HG03196 (cell line): Measurements from ENCODE around the gene DCXR.

Experiments
- ATAC-seq: cut with Tn5 transposase; IDR thresholded peaks from one replicate; pipeline ENCODE4 v1.9.1; 2021; ENCODE audit not compliant: unreplicated experiment

DCXR gene

DNA sequence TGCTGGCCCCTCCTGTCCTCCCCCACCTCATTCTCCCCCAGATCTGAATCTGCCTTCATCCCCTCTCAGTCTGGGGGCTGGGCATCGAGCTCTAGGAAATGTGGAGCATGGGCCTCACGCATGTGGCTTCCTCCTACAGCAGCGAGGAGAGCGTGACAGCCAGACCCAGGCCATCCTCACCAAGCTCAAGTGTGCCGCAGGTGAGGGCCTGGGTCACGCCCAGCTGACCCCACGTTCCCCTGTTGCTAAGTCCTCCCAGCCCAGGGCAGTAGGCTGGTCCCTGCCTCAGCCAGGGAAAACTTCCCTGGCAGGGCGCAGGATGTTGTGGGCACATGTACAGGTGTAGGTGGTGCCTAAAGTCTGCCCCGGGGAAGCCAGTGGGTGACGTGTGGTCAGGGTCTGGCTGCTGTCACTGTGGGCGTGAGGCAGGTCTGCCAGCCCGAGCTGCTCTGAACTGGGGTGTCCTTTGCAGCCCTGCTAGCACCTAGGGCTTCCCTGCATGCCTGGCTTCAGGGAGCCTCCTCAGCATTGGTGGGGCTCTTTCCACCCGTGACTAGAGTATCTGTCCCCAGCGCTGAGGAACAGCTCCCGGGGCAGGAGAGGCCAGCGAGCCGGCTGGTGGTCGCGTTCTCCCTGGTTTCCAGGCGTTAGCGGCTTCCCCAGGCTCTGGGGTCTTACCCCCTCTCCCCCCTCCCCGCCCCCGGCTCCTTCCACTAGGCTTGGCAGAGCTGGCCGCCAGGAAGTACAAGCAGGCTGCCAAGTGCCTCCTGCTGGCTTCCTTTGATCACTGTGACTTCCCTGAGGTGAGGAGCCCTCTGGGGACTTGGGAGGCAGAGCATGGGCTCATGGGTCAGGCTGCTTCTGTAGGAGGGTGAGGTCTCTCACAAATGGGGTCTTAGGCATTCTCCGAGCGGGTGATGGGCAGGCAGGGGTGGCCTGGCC is 17.8 kb upstream of the DCXR start:
- ATAC-seq, result no peak

DNA sequence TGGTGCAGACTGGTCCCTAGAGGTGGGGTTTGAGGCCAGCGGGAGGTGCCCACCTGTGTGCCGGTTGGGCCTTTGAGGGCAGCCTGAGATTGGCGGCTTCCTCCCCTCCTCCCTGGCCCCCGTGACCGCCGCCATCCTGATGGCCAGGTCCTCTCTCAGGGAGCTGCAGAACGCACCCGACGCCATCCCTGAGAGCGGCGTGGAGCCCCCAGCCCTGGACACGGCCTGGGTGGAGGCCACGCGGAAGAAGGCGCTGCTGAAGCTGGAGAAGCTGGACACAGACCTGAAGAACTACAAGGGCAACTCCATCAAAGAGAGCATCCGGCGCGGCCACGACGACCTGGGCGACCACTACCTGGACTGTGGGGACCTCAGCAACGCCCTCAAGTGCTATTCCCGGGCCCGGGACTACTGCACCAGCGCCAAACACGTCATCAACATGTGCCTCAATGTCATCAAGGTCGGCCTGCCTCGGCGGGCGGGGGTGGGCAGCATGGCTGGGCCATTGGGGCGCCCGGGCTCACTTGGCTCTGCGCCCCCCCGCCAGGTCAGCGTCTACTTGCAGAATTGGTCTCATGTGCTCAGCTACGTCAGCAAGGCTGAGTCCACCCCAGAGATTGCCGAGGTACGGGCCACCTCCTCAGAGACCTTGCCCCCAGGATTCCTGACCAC is 17.0 kb upstream of the DCXR start:
- ATAC-seq, result no peak

DNA sequence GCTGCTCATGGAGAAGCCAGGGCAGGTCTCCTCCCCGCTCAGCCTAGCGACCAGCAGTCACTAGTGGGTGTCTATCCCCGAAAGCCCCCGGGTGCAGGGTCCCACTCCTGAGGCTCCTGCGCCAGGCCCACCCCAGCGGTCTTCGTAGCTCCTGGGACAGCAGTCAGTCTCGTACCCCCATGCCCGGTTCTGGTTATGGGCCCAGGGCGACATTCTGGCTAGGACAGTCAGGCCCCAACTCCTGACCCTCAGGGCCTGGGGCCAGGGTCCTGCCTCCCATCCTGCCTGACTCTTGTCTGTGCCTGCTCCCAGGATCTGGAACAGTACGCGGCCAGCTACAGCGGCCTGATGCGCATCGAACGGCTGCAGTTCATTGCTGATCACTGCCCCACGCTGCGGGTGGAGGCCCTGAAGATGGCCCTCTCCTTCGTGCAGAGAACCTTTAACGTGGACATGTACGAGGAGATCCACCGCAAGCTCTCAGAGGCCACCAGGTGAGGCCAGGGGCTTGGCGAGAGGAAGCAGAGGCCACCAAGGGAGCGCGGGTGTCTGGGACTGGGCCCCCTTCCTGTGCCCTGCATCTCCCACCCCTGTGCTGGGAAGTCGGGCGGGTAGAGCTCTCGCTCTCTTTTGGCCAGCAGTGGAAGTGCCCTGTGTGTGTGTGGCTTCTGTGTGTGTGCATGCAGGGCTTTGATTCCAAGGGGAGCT is 16.2 kb upstream of the DCXR start:
- no peak for ATAC-seq

DNA sequence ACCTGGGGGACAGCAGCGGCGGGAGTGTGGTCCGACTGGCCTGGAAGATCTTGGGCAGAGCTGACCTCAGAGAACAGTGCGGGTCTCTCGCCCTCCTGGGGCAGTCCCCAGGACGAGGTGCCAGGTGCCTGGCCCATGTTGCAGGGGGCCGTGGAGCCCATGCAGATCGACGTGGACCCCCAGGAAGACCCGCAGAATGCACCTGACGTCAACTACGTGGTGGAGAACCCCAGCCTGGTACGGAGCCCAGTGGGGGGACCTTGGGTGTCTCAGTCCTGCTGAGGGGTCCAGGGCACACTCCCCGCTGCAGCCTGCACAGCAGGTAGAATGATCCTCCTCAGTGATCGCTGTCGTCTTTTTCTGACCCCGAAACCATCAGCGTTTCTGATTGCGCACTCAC is 15.6 kb upstream of the DCXR start:
- no peak for ATAC-seq

DNA sequence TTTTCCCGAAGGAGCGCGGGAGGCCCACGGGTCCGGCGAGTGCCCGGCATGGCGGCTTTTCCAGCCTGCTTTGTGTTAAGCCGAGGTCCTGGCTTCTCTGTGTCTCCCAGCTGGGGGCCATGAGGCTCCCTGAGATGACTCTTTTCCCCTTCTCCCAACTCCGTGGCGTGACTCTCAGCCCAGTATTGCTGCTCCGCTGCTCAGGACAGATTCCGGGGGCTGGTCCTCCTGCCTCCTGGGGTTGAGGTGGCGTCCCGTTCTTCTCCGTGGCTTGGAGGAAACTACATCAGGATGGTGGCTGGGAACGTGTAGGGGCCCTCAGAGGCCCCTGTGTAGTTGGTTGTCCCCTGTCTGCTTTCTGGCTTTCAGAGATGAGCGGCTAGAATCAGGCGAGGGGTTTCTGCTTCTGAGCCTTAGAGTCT is 15.2 kb upstream of the DCXR start:
- no peak for ATAC-seq

DNA sequence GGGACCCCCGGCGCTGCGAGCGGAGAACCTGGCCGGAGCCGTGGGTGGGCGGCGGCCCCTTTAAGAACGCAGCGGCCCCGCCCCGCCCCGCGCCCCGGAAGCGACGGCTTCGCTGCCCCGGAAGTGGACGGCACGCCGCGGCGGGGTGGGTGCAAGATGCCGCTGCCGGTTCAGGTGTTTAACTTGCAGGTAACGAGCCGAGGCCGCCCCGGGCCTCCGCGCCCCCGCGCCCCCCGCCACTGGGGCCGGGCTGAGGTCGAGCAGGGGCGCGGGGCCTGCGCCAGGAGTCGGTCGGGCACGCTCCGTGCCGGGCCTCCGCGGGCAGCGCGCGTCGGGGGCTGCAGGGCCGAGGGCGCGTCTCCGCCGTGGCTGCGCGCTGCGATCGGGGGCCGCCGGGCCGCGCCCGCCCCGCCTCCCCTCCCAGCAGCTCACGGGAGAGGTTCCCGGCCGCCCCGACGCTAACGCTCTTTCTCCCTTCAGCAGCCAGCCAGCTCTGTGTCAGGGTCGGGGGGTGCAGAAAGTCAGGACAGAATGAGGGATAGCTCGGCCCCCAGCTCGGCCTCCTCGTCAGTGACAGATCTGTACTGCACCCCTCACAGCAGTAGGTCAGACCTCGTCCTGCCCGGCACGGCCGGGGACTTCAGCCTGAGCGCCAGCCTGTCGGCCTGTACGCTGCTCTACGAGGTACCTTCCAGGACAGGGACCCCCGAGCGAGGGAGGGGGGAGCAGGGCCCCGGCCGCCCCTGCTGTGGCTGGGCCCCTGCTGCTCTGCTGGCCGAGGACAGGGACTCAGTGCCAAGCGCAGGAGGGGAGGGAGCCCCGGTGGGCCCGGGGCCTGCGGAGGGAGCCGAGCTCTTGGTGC is 14.5 kb upstream of the DCXR start, which contains the start of the genes GPS1 and RFNG:
Gene GPS1 (plus strand): TSS at position 123 of the 862 bp plus-strand sequence. CDS start 34 bp downstream, at position 157.
Gene RFNG (minus strand): TSS at position 36 of the 862 bp plus-strand sequence. CDS start 45 bp downstream, outside the sequence.
- ATAC-seq, result peak; percentile 45

DNA sequence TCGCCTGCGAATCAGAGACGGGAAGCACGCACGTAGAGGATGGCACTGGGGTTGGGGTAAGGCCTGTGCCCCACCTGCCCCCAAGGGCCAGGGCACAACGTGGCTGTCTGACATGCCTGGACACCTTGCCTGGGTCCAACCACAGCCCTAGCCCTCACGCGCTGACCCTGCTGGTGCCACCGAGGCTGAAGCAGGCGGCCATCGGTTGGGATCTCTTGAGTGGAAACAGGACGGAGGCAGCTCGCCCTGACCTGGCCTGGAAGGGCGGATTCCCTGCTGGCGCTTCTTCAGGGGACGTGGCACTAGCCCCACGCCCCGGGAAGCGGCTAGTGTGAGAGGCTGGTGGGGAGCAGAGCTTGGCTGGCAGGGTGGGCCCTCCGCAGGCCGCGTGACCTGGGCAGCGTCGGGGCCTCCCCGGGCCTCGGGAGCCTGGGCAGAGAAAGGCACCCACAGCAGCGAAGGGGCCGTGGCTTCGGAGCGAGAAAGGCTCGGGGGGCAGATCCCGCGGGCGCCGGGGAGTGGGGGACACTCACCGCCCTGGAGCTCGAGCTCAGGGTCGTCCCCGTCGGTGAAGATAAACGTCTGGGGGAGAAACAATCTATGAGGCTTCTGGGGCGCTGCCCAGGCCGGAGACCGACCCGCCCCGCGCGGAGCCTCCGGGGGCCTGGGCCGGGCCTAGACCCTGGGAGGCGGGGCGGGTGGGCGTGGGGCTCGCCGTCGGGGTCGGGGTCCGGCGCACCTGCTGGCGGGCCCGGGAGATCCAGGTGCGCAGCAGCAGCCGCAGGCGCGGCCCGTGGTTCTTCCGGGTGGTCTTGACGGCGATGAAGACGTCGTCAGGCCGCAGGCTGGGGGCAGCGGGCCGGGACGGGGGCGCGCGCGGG is 13.5 kb upstream of the DCXR start:
- ATAC-seq, result no peak

DNA sequence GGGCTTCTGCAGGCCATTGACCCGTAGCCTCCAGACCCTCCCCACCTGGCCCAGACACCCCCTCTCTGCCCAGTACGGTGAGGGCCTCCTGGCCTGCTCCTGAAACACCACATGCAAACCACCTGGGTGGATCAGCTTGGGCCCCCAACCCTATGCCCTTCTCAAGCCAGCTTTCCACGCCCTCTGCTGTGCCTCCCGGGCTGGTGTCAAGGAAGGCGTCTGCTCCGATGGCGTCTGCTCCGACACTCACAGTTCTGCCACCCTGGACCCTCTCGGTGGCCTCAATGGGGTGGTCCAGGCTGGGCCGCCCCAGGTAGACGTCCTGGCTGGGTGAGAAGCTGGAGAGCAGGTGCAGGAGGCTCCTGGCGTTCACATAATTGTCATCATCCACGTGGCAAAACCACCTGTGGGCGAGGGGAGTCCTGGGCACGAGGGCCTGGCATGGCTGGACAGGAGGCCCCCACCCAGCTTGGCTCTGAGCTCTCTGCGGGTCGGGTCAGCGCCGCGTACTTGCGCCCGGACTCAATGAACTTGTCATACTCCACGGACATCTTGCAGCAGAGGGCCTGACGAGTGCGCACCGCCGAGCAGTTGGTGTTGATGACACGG is 12.8 kb upstream of the DCXR start:
- ATAC-seq, result no peak

DNA sequence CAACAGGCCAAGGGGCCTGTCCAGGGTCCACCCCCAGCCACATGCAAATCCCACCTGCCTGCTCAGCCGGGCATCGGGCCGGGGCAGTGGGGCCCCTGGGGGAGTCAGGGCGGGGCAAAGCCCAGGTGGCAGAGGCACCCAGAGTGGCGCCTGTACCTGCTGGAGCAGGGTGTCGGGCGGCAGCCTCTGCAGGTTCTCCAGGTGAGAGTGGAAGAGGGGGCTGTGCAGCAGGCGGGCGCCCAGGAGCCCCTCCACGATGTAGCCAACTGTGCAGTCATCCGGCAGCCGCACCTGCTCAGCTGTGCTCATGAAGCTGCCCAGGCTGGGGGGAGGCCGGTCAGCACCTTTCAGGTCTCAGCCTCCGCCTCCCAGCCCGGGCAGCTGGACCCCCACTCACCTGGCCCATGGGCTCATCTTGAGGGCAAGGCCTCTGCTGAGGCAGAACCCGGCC is 12.0 kb upstream of the DCXR start:
- ATAC-seq, result no peak

DNA sequence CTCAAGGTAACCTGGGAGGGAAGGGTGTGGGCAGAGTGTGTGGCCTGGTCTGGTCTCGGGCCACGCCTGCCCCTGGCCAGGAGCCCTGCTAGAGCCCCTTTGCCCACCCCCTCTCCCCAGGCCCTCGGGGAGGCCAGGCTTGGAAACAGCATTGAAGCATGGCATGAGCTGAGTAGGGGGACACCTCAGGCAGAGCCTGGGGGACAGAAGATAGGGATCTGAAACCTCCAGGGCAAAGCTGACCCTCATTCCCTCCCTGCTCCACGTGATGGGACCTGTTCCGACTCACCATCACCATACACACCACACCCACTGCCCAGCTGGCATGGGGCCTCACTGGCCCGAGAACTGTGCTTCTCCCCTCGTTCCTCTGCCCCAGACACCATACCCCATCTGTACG is 11.6 kb upstream of the DCXR start:
- no peak for ATAC-seq

DNA sequence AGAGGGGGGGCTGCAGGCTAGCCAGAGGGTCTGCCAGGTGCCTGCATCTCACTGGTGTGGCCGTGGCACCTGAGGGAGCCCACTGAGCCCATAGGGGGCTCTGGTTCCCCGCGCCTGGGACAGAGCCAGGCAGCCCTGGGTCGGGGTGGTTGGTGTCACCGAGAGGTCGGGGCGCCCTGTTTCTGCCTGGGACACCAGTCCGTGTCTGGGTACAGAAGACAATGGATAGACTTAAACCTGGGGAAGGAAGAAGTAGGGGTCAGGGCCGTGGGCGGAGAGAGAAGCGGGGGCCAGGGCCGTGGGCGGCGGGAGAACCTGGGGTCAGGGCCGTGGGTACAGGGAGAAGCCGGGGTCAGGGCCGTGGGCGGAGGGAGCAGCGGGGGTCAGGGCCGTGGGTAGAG is 11.1 kb upstream of the DCXR start:
- ATAC-seq, result no peak

DNA sequence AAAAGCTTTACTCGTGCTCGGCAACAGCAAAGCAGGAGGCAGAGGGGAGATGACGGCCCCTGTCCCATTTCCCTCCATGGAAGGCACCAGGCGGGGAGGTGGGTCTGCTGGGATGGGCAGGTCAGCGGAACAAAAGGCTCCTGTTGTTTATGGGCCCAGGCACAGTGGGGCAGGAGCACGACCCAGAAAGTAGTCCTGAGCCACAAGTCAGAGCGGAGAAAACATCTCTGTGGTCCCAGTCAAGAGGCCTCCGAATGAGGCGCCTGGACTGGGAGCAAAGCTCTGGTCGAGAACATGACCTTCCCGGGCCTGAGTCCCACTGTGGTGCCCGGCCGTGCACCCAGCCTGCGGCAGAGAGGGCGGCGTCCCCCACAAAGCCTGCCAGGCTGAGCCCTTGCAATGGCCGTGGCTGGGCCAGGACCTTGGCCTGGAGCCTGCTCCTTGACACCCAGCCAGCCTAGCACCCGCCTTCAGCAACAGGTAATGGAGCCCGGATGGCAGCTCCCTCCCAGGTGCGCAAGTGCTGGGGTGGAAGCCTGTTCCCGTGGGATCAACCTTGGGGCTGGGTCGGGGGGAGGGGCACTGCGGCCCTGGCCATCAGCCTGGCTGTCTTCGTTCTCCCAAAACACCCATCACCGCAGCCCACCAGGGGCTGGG is 10.5 kb upstream of the DCXR start:
- ATAC-seq, result no peak

DNA sequence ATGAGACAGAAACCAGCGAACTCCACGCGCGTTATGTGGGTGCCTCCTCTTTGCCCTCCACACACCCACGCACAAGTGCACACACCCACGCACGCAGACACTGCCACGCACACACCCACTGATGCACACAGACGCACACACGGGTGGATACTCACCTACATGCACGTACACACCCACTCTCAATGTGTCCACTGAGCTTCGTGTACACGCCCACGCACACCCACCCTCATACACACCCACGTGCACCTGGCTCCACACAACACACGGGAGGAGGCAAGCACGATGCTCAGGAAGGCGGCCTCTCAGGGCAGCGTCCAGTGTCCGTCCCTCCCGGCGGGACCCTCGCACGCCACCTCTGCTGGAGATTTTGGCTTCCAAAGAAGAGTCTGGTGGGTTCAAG is 9.9 kb upstream of the DCXR start:
- no peak for ATAC-seq

DNA sequence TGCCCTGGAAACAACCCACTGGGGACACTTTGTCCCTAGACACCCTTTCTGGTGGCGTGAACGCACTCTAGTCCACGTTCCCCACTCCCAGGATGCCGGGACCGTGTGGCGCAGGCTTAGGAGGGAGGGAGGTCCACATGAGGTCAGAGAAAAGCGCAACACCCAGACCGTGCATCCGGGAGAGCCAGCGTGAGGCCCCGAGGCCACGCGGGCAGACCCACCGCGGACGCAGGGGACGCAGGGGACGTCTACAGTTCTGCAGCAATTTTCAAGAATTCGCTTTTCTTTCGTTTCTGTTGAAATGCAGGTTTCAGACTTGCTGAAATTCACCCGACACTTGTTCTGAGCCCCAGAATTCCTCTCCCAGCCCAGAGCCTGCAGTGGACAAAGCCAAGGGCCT is 9.4 kb upstream of the DCXR start:
- ATAC-seq, result no peak

DNA sequence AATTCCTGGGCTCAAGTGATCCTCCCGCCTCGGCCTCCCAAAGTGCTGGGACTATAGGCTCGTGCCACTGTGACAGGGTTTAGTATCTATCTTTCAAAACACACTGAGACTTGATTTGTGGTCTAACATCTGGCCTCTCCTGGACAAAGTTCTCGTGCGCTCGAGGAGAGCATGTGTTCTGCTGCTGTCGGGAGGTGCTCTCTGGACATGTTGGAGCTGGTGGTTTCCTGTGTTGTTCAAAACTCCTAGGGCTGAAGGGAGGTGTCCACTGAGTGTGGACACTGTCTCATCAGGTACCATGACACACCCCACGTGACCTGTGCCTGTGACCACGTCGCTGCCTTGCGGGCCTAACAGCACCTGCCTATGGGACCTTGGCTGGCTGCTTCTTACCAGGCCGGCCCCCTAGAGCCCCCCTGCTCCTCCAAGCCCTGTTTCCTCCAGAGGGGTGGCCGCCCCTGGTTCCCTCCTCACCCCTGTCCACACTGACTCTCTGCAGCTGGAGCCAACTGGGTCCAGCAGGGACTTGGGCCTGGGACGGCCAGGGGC is 8.5 kb upstream of the DCXR start:
- ATAC-seq, result no peak

DNA sequence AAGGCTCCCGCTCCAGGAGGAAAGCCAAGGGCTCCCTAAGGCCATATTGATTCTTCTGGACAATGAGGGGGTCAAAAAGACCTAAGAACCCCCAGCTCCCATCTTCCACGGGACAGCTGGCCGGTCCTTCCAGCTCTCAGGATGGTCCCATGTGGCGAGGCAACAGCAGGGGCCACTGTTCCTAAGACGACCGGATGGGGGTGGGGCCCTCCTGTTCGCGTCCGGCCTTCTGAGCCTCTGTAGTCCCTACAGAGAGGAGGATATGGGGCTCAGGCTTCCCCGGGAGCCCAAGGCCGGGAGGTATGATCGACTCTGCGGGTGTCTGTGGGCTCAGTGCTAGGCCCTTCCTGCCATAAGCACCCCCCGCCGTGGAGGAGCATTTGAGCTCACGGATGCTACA is 6.0 kb upstream of the DCXR start:
- ATAC-seq, result no peak

DNA sequence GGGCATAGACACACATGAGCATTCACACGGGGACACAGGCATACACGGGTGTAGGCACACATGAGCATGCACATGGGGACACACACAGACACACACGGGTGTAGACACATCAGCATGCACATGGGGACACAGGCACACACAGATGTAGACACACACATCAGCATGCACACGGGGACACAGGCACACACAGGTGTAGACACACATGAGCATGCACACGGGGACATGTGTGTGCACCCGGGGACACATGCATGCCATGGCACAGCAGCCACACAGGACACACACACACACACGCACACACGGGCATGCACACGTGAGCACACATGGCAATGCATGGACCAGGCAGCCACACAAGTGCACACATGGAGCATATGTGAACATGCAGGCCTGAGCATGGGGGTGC is 5.2 kb upstream of the DCXR start:
- ATAC-seq, result no peak

DNA sequence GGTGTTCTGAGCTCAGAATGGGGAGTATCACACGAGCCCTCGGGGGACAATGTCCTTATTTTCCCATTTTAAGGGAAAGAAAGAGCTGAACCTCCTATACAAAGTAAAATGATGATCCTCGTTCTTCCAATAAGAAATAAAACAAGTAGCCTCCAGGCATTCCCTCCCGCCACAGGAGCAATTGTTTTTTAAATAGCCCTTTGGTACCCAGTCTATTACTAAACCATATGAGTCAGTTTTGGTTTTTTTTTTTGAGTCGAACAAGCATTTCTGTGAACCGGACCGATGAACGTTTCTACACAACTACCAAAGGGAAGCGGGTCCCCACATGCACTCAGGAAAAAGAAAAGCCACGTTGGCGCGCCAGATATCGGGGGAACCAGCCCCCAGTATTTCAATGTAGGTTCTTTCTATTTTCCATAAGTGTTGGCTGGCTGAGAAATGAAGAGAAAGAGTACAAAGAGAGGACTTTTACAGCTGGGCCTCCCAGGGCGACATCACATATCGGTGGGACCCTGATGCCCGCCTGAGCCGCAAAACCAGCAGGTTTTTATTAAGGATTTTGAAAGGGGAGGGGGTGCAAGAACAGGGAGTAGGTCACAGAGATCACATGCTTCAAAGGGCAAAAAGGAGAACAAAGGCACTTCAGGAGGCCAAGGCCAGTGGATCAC is 3.8 kb upstream of the DCXR start:
- no peak for ATAC-seq
